T-helper 17 cell (primary cell): Measurements from ENCODE around the gene LSM14B. TPM values are rescaled to one million over a fixed set of nuclear protein-coding genes. Genes with fewer than 3 reads are reported as not detected.
A peak's percentile ranks its signal among the peaks of the same experiment; 100 is the strongest.

Experiments used
- ATAC-seq: fragments of 150-1000 bp; cut with Tn5 transposase; 2 replicates; pipeline ENCODE4 v1.10.0; 2021; ENCODE audit warnings: mild to moderate bottlenecking, moderate library complexity
- DNase-seq, 3 donors: peaks; one replicate each; pipeline versions ENCODE4 v3.0.0 to v3.0.0-alpha.2; 2020 to 2021
- H3K9me3 ChIP-seq: one replicate; pipeline ENCODE4 v1.7.0; 2013; ENCODE audit warnings: low read length, mild to moderate bottlenecking; ENCODE audit not compliant: control insufficient read depth, poor library complexity, severe bottlenecking
- H3K27ac Mint-ChIP-seq: one replicate; pipeline ENCODE4 v1.8.0; 2022; ENCODE audit warnings: mild to moderate bottlenecking, moderate library complexity, mixed read lengths
- H3K27me3 Mint-ChIP-seq: one replicate; pipeline ENCODE4 v1.8.0; 2022; ENCODE audit warnings: mixed read lengths
- H3K36me3 Mint-ChIP-seq: one replicate; pipeline ENCODE4 v1.8.0; 2022; ENCODE audit warnings: low read depth, mixed read lengths
- H3K4me1 Mint-ChIP-seq: one replicate; pipeline ENCODE4 v1.8.0; 2022; ENCODE audit warnings: mild to moderate bottlenecking, mixed read lengths
- H3K4me3 Mint-ChIP-seq: one replicate; pipeline ENCODE4 v1.8.0; 2022; ENCODE audit warnings: mild to moderate bottlenecking, moderate library complexity, mixed read lengths
- total RNA-seq, 4 donors: library from RNA in 2 of 4; stranded (reverse) in 2 of 4; gene quantifications; one replicate each; pipeline ENCODE4 v1.2.3 and lab custom pipeline; 2022 to 2026

The LSM14B gene
- total RNA-seq, 2 donors from 2014 or later = 32.3 to 34.1 TPM

- Mint-ChIP-seq H3K4me1 (peaks cover 18% of the 10 kb centered on the region), H3K27ac (peak overlapping the region; percentile 6), H3K4me3 (no peak overlapping the region), H3K36me3 (peaks cover 4% of the 10 kb centered on the region), H3K27me3 (no peaks in the 10 kb centered on the region)
- DNase-seq (no peak), ATAC-seq (no peak)
- no peaks in the 10 kb centered on the region for H3K9me3 ChIP-seq
Observed at GRCh38 chr20:62149532-62150309, 27.4 kb downstream of the LSM14B start.

DNA sequence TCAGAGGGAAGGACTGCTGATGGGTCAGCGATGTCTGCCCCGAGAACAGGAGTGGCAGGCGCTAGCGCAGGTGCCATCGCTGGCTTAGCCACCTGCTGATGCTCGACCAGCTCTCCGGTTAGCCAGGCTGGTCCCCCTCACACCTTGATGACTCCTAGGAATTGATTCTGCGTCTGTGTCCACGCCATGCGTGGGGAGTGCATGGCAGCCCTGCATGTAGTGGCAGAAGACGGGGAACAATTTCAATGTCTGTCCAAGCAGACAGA is 28.0 kb downstream of the LSM14B start:
- ATAC-seq = no peak
- H3K9me3 ChIP-seq = no peaks in the 10 kb centered on the region
- H3K4me1 Mint-ChIP-seq = peaks cover 16% of the 10 kb centered on the region

GRCh38 chr20:62151225-62151624 is 28.9 kb downstream of the LSM14B start:
- Mint-ChIP-seq H3K27ac (no peak overlapping the region), H3K4me1 (peaks cover 17% of the 10 kb centered on the region), H3K36me3 (peaks cover 7% of the 10 kb centered on the region), H3K4me3 (no peak overlapping the region), H3K27me3 (no peaks in the 10 kb centered on the region)
- no peak for ATAC-seq
- H3K9me3 ChIP-seq = no peaks in the 10 kb centered on the region
- no peak for DNase-seq

More for the DNA sequence above, 28.0 kb downstream of the LSM14B start:
- H3K4me3 Mint-ChIP-seq = no peak overlapping the region
- H3K27me3 Mint-ChIP-seq = no peaks in the 10 kb centered on the region
- peaks cover 7% of the 10 kb centered on the region for H3K36me3 Mint-ChIP-seq
- H3K27ac Mint-ChIP-seq = no peak overlapping the region
- no peak for DNase-seq

DNA sequence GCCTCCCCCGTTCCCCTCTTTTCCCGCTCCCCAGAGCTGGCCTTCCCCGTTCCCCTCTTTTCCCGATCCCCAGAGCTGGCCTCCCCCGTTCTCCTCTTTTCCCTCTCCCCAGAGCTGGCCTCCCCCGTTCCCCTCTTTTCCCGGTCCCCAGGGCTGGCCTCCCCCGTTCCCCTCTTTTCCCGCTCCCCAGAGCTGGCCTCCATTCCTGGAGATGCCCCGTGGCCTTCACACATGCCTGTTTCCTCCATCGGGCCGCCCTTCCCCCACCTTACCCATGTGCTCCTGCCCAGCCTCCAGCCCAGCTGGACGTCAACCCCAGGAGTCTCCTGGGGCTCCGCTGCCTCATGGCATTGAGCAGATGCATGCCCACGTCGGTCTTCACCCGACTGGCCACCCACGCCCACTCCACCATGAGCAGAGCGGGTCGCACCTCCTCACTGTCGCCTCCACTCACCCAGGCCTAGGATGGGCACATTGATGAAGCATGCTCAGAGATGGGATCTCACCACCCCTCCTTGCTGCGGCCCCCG is 29.6 kb downstream of the LSM14B start:
- no peaks in the 10 kb centered on the region for H3K9me3 ChIP-seq
- Mint-ChIP-seq H3K4me1 (peaks cover 20% of the 10 kb centered on the region), H3K36me3 (peaks cover 7% of the 10 kb centered on the region), H3K27ac (no peak overlapping the region), H3K27me3 (no peaks in the 10 kb centered on the region), H3K4me3 (no peak overlapping the region)
- no peak for ATAC-seq
- DNase-seq = no peak

DNA sequence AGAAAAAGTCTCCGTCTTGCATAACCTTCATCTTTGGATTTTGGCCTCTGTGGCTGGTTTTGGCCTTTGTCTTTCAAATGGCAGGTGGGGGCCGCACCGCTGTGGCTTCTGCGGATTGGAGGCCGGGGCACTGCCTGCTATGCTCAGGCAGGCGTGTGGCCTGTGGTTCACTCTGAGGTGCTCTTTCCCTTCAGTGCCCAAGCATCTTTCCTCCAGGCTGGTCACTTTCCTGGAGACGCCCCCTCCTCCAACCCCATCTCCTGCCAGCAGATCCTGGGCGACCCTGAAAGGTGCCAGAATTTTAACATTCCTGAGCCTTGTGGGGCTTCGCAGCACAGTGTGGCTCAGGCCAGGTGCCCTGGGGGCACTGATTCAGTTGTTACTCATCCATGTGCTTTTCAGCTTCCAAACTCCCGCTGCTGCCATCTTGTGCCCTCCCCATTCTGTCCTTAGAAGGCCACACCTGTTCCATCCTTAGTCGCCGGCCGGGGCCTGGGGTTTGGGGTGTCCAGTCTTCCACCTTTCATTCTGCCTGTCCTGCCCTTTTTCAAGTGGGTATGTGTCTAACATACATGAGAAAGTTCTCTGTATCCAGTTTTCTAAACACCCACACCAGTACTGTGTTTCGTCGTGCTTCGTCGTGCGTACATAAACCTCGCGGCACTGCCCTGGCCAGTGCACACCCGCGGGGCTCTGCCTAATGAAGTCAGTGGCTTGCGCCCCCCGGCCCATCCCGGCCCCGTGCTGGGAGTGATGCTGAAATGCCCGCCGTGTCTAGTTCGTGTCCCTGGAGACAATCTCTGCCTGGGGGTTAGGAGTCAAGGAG is 33.4 kb downstream of the LSM14B start:
- no peak for ATAC-seq
- Mint-ChIP-seq H3K27ac (no peak overlapping the region), H3K36me3 (peaks cover 7% of the 10 kb centered on the region)

GRCh38 chr20:62156254-62156556 is 33.9 kb downstream of the LSM14B start:
- Mint-ChIP-seq H3K4me3 (no peak overlapping the region), H3K27me3 (no peaks in the 10 kb centered on the region), H3K4me1 (peaks cover 15% of the 10 kb centered on the region), H3K27ac (no peak overlapping the region), H3K36me3 (peaks cover 7% of the 10 kb centered on the region)
- H3K9me3 ChIP-seq = no peaks in the 10 kb centered on the region
- DNase-seq (no peak), ATAC-seq (no peak)

More for the DNA sequence above, 33.4 kb downstream of the LSM14B start:
- peaks cover 17% of the 10 kb centered on the region for H3K4me1 Mint-ChIP-seq
- H3K27me3 Mint-ChIP-seq = no peaks in the 10 kb centered on the region
- no peak for DNase-seq
- H3K9me3 ChIP-seq = no peaks in the 10 kb centered on the region
- H3K4me3 Mint-ChIP-seq = no peak overlapping the region

- H3K36me3 Mint-ChIP-seq = peaks cover 7% of the 10 kb centered on the region
- H3K9me3 ChIP-seq = no peaks in the 10 kb centered on the region
- H3K27ac Mint-ChIP-seq = no peak overlapping the region
- H3K4me3 Mint-ChIP-seq = no peak overlapping the region
- H3K27me3 Mint-ChIP-seq = no peaks in the 10 kb centered on the region
- H3K4me1 Mint-ChIP-seq = peaks cover 14% of the 10 kb centered on the region
- ATAC-seq (peak; percentile 91), DNase-seq (peak; percentile 57 to 68 (median 59))
Observed at GRCh38 chr20:62156592-62157386, 34.5 kb downstream of the LSM14B start.

- no peak for ATAC-seq
- no peaks in the 10 kb centered on the region for H3K9me3 ChIP-seq
- Mint-ChIP-seq H3K27me3 (no peaks in the 10 kb centered on the region), H3K4me1 (peaks cover 14% of the 10 kb centered on the region), H3K4me3 (no peak overlapping the region), H3K36me3 (peaks cover 7% of the 10 kb centered on the region), H3K27ac (no peak overlapping the region)
- DNase-seq = no peak
Observed at GRCh38 chr20:62157387-62158087, 35.3 kb downstream of the LSM14B start.

DNA sequence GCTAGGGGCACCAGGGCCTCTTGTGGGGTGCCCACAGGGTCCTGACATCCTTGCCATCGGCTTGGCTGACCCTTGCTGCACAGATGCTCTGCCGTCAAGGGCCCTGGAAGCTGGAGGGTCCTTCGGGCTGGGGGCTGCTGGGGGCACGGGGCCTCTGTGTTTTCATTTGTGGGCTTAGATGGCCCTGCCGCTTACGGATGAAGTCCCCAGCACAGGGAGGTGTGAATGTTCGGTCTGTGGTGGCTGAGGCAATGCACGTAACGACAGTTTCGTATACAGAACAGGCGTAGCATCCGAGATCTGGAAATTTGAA is 35.8 kb downstream of the LSM14B start:
- Mint-ChIP-seq H3K27me3 (no peaks in the 10 kb centered on the region), H3K36me3 (peaks cover 7% of the 10 kb centered on the region)

DNA sequence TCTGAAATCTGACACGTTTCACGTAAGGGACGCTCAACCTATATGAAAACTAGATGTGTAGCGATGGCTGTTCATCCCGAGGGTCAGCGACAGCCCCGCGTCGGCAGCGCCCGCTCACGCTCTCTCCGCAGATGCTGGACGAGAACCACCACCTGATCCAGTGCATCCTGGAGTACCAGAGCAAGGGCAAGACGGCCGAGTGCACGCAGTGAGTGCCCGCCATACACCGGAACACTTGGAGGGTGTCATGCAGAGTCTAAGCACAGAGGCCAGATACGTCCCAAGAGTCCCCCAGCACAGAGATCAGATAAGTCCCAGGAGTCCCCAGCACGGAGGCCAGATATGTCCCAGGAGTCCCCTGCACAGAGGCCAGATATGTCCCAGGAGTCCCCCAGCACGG is 36.3 kb downstream of the LSM14B start:
- no peaks in the 10 kb centered on the region for H3K9me3 ChIP-seq
- Mint-ChIP-seq H3K27me3 (no peaks in the 10 kb centered on the region), H3K27ac (no peak overlapping the region), H3K4me3 (no peak overlapping the region), H3K4me1 (peaks cover 14% of the 10 kb centered on the region), H3K36me3 (peaks cover 7% of the 10 kb centered on the region)
- no peak for ATAC-seq
- DNase-seq = no peak

More for the DNA sequence above, 35.8 kb downstream of the LSM14B start:
- DNase-seq (no peak), ATAC-seq (no peak)
- Mint-ChIP-seq H3K27ac (no peak overlapping the region), H3K4me3 (no peak overlapping the region), H3K4me1 (peaks cover 14% of the 10 kb centered on the region)
- H3K9me3 ChIP-seq = no peaks in the 10 kb centered on the region

- H3K36me3 Mint-ChIP-seq = peaks cover 6% of the 10 kb centered on the region
- H3K4me3 Mint-ChIP-seq = no peak overlapping the region
- DNase-seq (no peak), ATAC-seq (no peak)
- no peaks in the 10 kb centered on the region for H3K27me3 Mint-ChIP-seq
- no peaks in the 10 kb centered on the region for H3K9me3 ChIP-seq
- H3K27ac Mint-ChIP-seq = no peak overlapping the region
- H3K4me1 Mint-ChIP-seq = peaks cover 14% of the 10 kb centered on the region
Observed at GRCh38 chr20:62159052-62159451, 36.8 kb downstream of the LSM14B start.

DNA sequence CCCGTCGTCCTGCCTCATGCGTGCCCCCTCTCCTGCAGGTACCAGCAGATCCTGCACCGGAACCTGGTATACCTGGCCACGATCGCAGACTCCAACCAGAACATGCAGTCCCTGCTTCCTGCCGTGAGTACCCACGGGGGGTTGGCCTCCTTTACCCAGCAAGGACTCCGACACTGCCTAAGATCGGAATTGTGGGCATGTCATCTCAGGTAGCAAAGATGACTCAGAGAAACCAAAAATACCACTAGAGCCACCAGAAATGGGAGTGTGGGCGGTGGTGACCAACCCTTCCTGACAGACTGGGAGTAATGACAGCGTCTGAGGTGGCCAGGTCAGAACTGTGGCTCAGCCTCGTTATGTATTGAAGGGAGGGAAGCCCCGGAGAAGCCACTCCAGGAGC is 37.6 kb downstream of the LSM14B start:
- peaks cover 3% of the 10 kb centered on the region for H3K36me3 Mint-ChIP-seq
- ATAC-seq (peak; percentile 26), DNase-seq (no peak)
- peak overlapping the region; percentile 41 for H3K4me3 Mint-ChIP-seq
- H3K9me3 ChIP-seq = no peaks in the 10 kb centered on the region
- peaks cover 14% of the 10 kb centered on the region for H3K4me1 Mint-ChIP-seq
- H3K27me3 Mint-ChIP-seq = no peaks in the 10 kb centered on the region
- H3K27ac Mint-ChIP-seq = peak overlapping the region; percentile 62

DNA sequence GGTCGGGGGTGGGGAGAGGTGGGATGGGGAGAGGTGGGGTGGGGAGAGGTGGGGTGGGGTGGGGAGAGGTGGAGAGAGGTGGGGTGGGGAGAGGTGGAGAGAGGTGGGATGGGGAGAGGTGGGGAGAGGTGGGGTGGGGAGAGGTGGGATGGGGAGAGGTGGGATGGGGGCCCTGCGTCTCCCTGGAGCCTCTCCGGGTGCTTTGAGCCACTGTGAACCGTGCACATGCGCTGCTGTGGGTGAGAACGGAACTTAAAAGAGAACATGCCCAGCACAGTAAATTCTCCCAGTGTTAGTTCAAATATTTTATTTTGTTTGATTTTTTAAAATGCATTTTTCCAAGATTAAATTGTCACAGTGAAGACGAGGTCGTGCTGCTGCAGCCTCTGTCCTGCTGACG is 38.0 kb downstream of the LSM14B start:
- Mint-ChIP-seq H3K27me3 (no peaks in the 10 kb centered on the region), H3K36me3 (peaks cover 2% of the 10 kb centered on the region), H3K4me1 (peaks cover 14% of the 10 kb centered on the region), H3K27ac (no peak overlapping the region), H3K4me3 (no peak overlapping the region)
- DNase-seq (no peak), ATAC-seq (no peak)
- H3K9me3 ChIP-seq = no peaks in the 10 kb centered on the region
